Measurements from ENCODE around the gene NELL1. TPM values are rescaled to one million over a fixed set of nuclear protein-coding genes. Genes with fewer than 3 reads are reported as not detected.

The NELL1 gene
- total and polyA plus RNA-seq, 9 donors: 5.5 to 9.9 (median 7.6) TPM

GRCh38 chr11:21405422-21405821, 736.0 kb downstream of the NELL1 start:
- WGBS (ENCODE audit: insufficient coverage): no CpG with 5 or more reads among the region's 1 CpG
- no peak overlapping the region for H3K27ac ChIP-seq (ENCODE audit: low read length)
- H3K4me3 ChIP-seq (ENCODE audit: low read length): no peak overlapping the region
- H3K27me3 ChIP-seq (ENCODE audit: control insufficient read depth, insufficient read depth, low read length): no peaks in the 10 kb centered on the region
- H3K4me1 ChIP-seq (ENCODE audit: control insufficient read depth, insufficient read depth, low read length): no peaks in the 10 kb centered on the region
- H3K9me3 ChIP-seq (replicated peaks; ENCODE audit: control insufficient read depth, low read depth, low read length): no peaks in the 10 kb centered on the region
- no peaks in the 10 kb centered on the region for H3K36me3 ChIP-seq (ENCODE audit: control insufficient read depth, insufficient read depth, low read length)
- DNase-seq: no peak

DNA sequence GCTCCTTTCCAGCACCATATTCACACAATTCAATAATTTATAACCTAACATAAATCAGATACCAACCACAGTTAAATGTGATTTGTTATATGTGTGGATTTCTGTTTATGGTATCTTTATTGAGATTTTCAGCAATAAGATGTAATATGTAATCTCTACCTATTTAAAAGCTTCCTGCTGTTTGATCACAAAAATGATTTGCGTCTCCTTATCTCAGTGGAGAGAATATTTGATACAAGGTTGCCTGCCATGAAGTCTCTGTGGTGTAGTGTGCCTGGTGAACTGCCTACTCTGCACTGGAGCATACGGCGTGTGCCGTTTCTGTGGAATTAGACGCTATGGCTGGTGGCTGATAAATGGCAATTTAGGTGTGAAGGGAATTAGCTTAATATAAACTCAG, 741.1 kb downstream of the NELL1 start:
- Histone ChIP-seq H3K27ac (ENCODE audit: low read length) (no peak overlapping the region), H3K36me3 (ENCODE audit: control insufficient read depth, insufficient read depth, low read length) (no peaks in the 10 kb centered on the region), H3K4me1 (ENCODE audit: control insufficient read depth, insufficient read depth, low read length) (no peaks in the 10 kb centered on the region), H3K9me3 (replicated peaks; ENCODE audit: control insufficient read depth, low read depth, low read length) (no peaks in the 10 kb centered on the region), H3K27me3 (ENCODE audit: control insufficient read depth, insufficient read depth, low read length) (no peaks in the 10 kb centered on the region), H3K4me3 (ENCODE audit: low read length) (no peak overlapping the region)
- no peak for DNase-seq
- 60% methylated on average over 1 of the region's 5 CpGs for WGBS (ENCODE audit: insufficient coverage)

- WGBS (ENCODE audit: insufficient coverage): no CpG with 5 or more reads among the region's 1 CpG
- H3K4me3 ChIP-seq (ENCODE audit: low read length): no peak overlapping the region
- no peaks in the 10 kb centered on the region for H3K4me1 ChIP-seq (ENCODE audit: control insufficient read depth, insufficient read depth, low read length)
Measured at GRCh38 chr11:21411104-21411503, 741.7 kb downstream of the NELL1 start.

DNA sequence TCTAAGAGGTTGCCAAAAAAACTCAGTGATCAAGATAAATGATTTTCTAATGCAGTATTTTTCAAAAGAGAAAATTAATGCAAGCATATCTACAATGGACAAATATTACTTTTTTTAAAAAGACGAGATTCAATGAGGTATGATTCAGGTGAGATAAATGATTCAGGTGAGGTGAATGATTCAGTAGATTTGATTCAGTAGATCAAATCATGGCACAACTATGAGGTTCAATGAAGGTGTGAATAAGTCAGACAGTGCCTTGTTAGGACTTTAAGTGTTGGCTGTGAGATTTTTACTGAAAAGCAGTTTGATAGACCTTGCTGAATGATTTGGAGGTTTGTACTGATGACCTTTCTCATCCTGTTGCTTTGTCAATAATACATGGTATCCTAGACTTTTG, 742.2 kb downstream of the NELL1 start:
- no CpG with 5 or more reads among the region's 1 CpG for WGBS (ENCODE audit: insufficient coverage)
- H3K36me3 ChIP-seq (ENCODE audit: control insufficient read depth, insufficient read depth, low read length): no peaks in the 10 kb centered on the region
- no peak for DNase-seq
- no peak overlapping the region for H3K27ac ChIP-seq (ENCODE audit: low read length)
- H3K27me3 ChIP-seq (ENCODE audit: control insufficient read depth, insufficient read depth, low read length): no peaks in the 10 kb centered on the region
- H3K9me3 ChIP-seq (replicated peaks; ENCODE audit: control insufficient read depth, low read depth, low read length): no peaks in the 10 kb centered on the region
- H3K4me3 ChIP-seq (ENCODE audit: low read length): no peak overlapping the region
- H3K4me1 ChIP-seq (ENCODE audit: control insufficient read depth, insufficient read depth, low read length): no peaks in the 10 kb centered on the region

More at GRCh38 chr11:21411104-21411503, 741.7 kb downstream of the NELL1 start:
- no peak overlapping the region for H3K27ac ChIP-seq (ENCODE audit: low read length)
- no peaks in the 10 kb centered on the region for H3K27me3 ChIP-seq (ENCODE audit: control insufficient read depth, insufficient read depth, low read length)
- H3K36me3 ChIP-seq (ENCODE audit: control insufficient read depth, insufficient read depth, low read length): no peaks in the 10 kb centered on the region
- no peak for DNase-seq
- no peaks in the 10 kb centered on the region for H3K9me3 ChIP-seq (replicated peaks; ENCODE audit: control insufficient read depth, low read depth, low read length)

DNA sequence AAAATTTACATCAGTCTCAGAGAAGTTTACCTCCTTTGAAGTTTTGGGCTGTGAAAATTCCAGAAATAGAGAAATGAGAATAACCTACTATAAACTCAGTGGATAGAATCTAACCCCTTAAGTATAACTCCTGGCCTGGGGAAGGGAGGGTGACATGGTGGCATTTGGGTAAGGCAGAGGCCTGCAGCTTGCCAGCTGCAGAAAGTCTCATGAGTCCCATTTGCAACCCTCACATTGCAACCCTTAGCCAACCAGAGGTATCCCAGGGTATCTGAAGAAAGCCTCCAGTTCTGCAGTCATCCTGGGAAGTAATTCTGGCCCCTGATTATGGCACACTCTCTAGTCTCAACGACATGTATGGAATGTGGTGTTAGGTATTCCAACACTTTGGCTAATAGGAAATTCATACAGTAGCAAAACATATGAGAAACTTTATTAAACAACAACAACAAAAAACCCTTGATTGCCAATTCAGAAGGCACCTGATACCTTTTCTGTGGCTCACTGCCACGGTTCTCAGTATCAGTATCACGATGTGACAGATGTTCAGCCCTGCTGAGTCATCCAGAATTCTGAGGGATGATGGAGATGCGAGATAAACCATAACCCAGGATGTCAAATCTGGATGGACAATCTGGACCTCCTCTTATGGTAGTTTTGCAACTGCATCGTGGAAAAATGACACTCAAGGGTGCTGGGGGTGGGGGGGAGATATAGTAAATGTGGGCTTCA, 743.4 kb downstream of the NELL1 start:
- no peaks in the 10 kb centered on the region for H3K27me3 ChIP-seq (ENCODE audit: control insufficient read depth, insufficient read depth, low read length)
- 82% methylated on average over 3 of the region's 5 CpGs for WGBS (ENCODE audit: insufficient coverage)
- no peak overlapping the region for H3K27ac ChIP-seq (ENCODE audit: low read length)
- H3K36me3 ChIP-seq (ENCODE audit: control insufficient read depth, insufficient read depth, low read length): no peaks in the 10 kb centered on the region
- DNase-seq: no peak
- no peaks in the 10 kb centered on the region for H3K9me3 ChIP-seq (replicated peaks; ENCODE audit: control insufficient read depth, low read depth, low read length)
- no peak overlapping the region for H3K4me3 ChIP-seq (ENCODE audit: low read length)
- no peaks in the 10 kb centered on the region for H3K4me1 ChIP-seq (ENCODE audit: control insufficient read depth, insufficient read depth, low read length)

GRCh38 chr11:21414953-21415352, 745.6 kb downstream of the NELL1 start:
- Histone ChIP-seq H3K27me3 (ENCODE audit: control insufficient read depth, insufficient read depth, low read length) (no peaks in the 10 kb centered on the region), H3K27ac (ENCODE audit: low read length) (no peak overlapping the region), H3K36me3 (ENCODE audit: control insufficient read depth, insufficient read depth, low read length) (no peaks in the 10 kb centered on the region), H3K9me3 (replicated peaks; ENCODE audit: control insufficient read depth, low read depth, low read length) (no peaks in the 10 kb centered on the region), H3K4me3 (ENCODE audit: low read length) (no peak overlapping the region), H3K4me1 (ENCODE audit: control insufficient read depth, insufficient read depth, low read length) (no peaks in the 10 kb centered on the region)
- 75% methylated on average over 1 of the region's 2 CpGs for WGBS (ENCODE audit: insufficient coverage)
- no peak for DNase-seq

DNA sequence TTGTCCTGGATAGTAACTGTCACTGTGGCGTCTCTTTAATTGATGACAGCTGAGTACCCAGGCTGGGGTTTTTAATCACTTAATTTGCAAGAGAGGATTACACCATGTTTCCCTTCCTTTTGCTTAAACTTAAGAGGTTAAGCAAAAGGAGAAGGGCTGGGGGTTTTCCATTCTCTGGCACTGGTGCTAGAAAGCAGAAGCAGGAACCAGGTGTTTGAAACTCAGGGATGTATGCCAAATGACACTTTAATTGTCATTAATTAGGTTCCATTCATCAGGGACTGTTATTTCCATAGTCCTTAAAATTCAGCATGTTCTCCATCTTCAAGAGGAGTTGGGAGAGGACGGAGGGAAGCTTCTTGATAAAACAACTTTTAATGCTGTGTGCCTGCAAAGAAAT, 746.2 kb downstream of the NELL1 start:
- no peaks in the 10 kb centered on the region for H3K9me3 ChIP-seq (replicated peaks; ENCODE audit: control insufficient read depth, low read depth, low read length)
- H3K4me3 ChIP-seq (ENCODE audit: low read length): no peak overlapping the region
- H3K4me1 ChIP-seq (ENCODE audit: control insufficient read depth, insufficient read depth, low read length): no peaks in the 10 kb centered on the region
- H3K27me3 ChIP-seq (ENCODE audit: control insufficient read depth, insufficient read depth, low read length): no peaks in the 10 kb centered on the region
- no peaks in the 10 kb centered on the region for H3K36me3 ChIP-seq (ENCODE audit: control insufficient read depth, insufficient read depth, low read length)
- DNase-seq: no peak
- 40% methylated on average over 1 of the region's 2 CpGs for WGBS (ENCODE audit: insufficient coverage)
- H3K27ac ChIP-seq (ENCODE audit: low read length): no peak overlapping the region

DNA sequence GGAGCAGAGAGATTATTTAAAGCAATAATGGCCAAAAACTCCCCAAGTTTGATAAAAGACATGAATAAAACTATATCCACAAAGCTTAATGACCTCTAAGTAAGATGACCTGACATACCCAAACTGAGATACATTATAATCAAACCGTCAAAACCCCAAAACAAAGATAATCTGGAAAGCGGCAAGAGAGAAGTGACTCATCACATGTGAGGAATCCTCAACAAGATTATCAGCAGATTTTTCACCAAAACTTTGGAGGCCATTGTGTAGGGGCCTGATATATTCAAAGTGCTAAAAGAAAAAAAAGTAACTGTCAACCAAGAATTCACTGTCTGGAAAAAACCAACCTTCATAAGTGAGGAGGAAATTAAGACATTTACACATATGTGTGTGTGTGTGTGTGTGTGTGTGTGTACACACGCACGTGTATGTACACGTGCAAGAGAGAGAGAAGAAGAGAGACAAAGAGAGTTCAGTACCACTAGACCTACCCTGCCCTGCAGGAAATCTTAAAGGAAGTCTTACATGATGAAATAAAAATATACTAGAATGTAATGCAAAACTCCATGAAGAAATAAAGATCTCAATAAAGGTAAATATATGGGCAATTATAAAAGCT, 752.4 kb downstream of the NELL1 start:
- H3K36me3 ChIP-seq (ENCODE audit: control insufficient read depth, insufficient read depth, low read length): no peaks in the 10 kb centered on the region
- no peaks in the 10 kb centered on the region for H3K27me3 ChIP-seq (ENCODE audit: control insufficient read depth, insufficient read depth, low read length)
- H3K4me3 ChIP-seq (ENCODE audit: low read length): no peak overlapping the region
- H3K4me1 ChIP-seq (ENCODE audit: control insufficient read depth, insufficient read depth, low read length): no peaks in the 10 kb centered on the region
- no peak overlapping the region for H3K27ac ChIP-seq (ENCODE audit: low read length)
- no peak for DNase-seq
- no CpG with 5 or more reads among the region's 5 CpGs for WGBS (ENCODE audit: insufficient coverage)
- no peaks in the 10 kb centered on the region for H3K9me3 ChIP-seq (replicated peaks; ENCODE audit: control insufficient read depth, low read depth, low read length)

- H3K9me3 ChIP-seq (replicated peaks; ENCODE audit: control insufficient read depth, low read depth, low read length): no peaks in the 10 kb centered on the region
- no peaks in the 10 kb centered on the region for H3K27me3 ChIP-seq (ENCODE audit: control insufficient read depth, insufficient read depth, low read length)
- WGBS (ENCODE audit: insufficient coverage): no CpG with 5 or more reads among the region's 3 CpGs
- no peak for DNase-seq
- no peaks in the 10 kb centered on the region for H3K4me1 ChIP-seq (ENCODE audit: control insufficient read depth, insufficient read depth, low read length)
- H3K4me3 ChIP-seq (ENCODE audit: low read length): no peak overlapping the region
- no peaks in the 10 kb centered on the region for H3K36me3 ChIP-seq (ENCODE audit: control insufficient read depth, insufficient read depth, low read length)
- no peak overlapping the region for H3K27ac ChIP-seq (ENCODE audit: low read length)
Measured at GRCh38 chr11:21426931-21427330, 757.5 kb downstream of the NELL1 start.

DNA sequence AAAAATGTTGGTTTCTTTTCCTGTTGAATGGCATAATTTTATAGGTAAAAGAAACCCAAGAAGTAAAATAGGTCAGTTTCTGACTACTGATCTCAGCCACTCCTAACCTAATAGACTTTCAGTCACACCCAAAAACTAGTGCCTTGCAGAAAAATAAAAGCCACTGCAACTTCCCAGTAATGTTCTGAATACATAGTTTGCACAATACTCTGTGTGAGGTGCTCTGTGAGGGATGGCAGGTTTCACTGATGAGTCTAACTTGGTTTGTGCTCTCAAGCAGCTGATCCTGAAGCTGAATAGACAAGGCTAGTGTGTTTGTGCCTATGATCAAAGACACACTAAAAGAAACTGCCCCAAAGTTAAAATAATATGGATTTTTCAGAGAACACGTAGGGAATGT, 758.3 kb downstream of the NELL1 start:
- DNase-seq: no peak
- H3K4me1 ChIP-seq (ENCODE audit: control insufficient read depth, insufficient read depth, low read length): no peaks in the 10 kb centered on the region
- WGBS (ENCODE audit: insufficient coverage): no CpG with 5 or more reads among the region's 1 CpG
- no peaks in the 10 kb centered on the region for H3K9me3 ChIP-seq (replicated peaks; ENCODE audit: control insufficient read depth, low read depth, low read length)
- no peak overlapping the region for H3K4me3 ChIP-seq (ENCODE audit: low read length)
- H3K36me3 ChIP-seq (ENCODE audit: control insufficient read depth, insufficient read depth, low read length): no peaks in the 10 kb centered on the region
- no peaks in the 10 kb centered on the region for H3K27me3 ChIP-seq (ENCODE audit: control insufficient read depth, insufficient read depth, low read length)
- no peak overlapping the region for H3K27ac ChIP-seq (ENCODE audit: low read length)
